Left renal cortex interstitium (tissue), 4 donors: ENCODE measurements around the gene SCN7A. TPM values are rescaled to one million over a fixed set of nuclear protein-coding genes. Genes with fewer than 3 reads are reported as not detected.
"Not testable (repeated sequence)": the region's sequence is repeated elsewhere in the genome, so short reads cannot be mapped to it uniquely, and the experiment has no call there.

Source experiments
- DNase-seq, 4 donors: peaks; one replicate each; pipeline ENCODE4 v3.0.0-alpha.2; 2013; ENCODE audit warnings: low read depth in 4 of 4, low spot score in 2 of 4, missing footprints in 1 of 4
- polyA plus RNA-seq, 4 donors: library from polyadenylated mRNA; unstranded; fragments of 120-200 nt; gene quantifications; one replicate each; pipeline ENCODE4 v1.2.1, GENCODE V29; 2013; ENCODE audit not compliant: insufficient read length in 4 of 4

SCN7A gene
- polyA plus RNA-seq, 4 donors, result 10.6 to 14.3 (median 11.8) TPM

DNA sequence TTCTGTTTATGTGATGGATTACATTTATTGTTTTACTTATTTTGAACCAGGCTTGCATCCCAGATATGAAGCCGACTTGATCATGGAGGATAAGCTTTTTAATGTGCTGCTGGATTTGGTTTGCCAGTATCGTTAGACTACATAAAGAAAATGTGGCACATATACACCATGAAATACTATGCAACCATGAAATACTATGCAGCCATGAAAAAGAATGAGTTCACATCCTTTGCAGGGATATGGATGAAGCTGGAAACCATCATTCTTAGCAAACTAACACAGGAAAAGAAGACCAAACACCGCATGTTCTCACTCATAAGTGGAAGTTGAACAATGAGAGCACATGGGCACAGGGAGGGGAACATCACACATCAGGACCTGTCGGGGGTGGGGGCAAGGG lies 38.2 kb downstream of the SCN7A start:
- not testable (repeated sequence) for DNase-seq

DNA sequence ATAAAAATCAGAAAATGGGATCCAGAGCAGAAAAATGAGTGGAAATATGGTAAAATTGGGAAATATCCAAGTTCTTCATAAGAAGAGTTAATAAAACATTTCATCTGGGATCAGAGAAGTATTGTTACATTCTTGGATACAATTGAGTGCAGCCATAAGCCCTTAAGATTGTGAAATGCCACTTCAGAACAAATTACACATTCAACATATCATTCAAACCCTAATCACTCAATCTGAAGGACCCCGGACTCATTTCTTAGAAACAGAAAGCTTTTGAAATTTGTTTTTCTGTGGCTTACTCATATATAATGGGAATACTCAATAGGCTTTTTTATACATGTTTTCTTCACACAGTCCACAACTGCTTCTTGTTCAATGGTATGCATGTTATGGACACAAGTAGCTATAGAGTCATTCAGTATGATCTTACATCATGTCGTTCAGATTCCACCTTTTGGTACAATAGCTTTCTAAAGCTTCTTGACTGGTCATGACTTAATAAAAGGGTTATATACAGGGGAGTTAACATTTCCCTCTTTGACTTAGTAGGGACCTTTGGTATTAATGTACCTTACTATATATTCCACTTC lies 39.9 kb downstream of the SCN7A start:
- DNase-seq, result no peak

DNA sequence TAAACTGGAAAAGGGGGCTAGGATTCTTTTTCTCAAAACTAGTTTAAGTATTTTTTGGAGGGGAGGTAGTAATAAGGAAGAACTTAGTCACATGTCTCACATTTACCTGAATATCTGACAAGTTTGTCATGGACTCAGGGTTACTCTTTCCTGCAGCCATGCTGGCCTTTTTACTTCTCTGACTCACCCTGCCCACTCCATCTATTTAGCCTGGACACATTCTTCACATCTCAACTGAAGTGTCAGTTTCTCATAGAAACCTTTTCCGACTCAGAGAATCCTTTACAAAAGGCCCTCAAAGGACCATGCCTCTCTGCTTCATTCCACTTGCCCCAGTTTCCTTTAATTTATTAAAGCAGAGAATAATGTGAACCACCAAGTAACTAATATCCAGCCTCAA lies 42.6 kb downstream of the SCN7A start:
- no peak for DNase-seq

DNA sequence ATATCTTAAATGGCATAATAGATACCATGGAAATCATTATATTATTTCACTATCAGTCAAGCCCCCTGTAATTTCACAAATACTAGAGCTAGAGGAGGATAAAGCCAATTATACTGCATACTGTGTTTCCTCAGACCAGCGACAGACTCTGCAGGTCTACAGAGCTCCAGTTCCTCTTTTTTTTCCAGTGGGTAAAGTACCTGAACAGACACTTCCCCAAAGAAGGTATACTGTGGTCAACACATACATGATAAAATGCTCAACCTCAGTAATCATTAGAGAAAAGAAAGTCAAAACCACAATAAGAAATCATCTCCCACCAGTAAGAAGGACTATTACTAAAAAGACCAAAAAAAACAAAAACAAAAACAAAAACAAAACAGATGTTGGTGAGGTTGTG lies 44.6 kb downstream of the SCN7A start:
- DNase-seq, result no peak

DNA sequence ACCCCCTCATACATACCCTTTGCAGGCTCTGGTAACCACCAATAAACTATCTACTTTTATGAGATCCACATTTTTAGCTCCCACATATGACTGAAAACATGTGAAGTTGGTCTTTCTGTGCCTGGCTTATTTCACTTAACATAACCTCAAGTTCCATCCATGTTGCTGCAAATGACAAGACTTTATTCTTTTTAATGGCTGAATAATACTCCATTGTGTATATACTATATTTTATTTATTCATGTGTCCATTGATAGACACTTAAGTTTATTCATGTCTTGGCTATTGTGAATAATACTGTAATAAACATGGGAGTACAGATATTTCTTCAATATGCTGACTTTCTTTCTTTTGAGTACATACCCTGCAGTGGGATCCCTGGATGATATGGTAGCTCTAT lies 45.9 kb downstream of the SCN7A start:
- no peak for DNase-seq

DNA sequence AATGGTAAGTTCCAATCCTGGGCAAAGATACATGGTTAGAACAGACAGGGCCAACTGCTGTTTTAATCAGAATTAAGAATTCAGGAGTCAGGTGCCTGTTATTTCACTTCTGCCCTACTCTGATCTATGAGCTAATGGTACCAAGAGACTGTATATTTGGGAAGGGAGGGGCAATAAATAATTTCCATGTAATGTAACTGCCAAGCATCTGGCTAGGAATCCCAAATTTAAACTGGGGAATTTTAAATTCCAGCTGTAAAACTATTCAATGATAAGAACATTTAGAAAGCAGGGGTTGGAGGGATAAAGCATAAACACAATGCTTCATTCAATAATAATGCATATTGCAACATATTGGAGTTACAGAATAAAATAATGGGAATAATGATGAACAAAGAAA lies 49.7 kb downstream of the SCN7A start:
- DNase-seq, result no peak

DNA sequence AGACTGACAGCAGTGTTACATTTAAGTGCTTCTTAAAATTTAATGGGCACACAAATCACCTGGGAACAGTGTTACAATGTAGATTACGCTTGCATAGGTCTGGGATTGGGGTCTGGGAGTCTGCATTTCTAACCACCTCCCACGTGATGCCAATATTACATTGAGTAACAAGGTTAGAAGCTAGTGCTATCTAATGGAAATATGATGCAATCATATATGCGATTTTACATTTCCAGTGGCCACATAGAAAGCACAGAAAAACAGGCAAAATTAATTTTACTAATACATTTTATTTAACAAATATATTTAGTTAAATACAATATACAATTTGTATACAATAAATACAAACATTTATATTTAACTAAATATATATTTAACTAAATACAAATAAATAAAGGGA lies 53.7 kb downstream of the SCN7A start:
- DNase-seq, result no peak

DNA sequence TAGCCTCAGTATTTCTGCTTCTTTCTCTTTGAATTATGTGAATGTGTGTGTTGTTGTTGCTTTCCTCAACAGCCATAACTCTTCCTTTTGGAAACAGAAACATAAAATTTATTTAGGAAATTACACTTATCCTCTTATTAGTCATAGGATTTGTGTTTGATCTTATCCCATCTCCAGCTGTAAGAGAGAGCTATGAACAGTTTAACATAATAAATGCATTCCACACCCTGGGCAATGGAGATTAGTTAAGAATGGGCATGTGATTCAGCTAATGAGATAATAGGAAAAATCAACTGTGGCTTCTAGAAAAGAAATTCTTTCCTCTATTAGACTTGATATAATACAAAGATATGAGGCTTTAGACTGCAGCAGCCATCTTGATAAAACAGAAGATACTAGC lies 55.0 kb downstream of the SCN7A start:
- DNase-seq, result no peak

DNA sequence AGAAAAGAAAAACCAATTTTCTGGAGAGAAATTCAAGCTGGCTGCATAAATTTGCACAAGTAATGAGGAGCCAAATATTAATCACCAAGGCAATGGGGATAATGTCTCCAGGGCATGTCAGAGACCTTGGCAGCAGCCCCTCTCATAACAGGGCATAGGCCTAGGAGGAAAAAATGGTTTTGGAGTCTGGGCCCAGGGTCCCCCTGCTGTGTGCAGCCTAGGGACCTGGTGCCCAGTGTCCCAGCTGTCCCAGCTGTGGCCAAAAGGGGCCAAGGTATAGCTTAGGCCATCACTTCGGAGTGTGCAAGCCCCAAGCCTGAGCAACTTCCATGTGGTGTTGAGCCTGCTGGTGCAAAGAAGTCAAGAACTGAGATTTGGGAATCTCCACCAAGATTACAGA lies 57.1 kb downstream of the SCN7A start:
- no peak for DNase-seq

DNA sequence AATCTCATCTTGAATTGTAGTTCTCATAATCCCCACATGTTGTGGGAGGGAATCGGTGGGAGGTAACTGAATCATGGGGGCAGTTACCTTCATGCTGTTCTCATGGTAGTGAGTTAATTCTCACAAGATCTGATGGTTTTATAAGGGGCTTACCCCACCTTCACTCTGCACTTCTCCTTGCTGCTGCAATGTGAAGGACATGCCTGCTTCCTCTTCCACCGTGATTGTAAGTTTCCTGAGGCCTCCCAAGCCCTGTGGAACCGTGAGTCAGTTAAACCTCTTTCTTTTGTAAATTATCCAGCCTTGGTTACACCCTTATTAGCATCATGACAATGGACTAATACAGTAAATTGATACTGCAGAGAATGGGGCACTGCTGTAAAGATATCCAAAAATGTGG lies 57.9 kb downstream of the SCN7A start:
- DNase-seq, result no peak

DNA sequence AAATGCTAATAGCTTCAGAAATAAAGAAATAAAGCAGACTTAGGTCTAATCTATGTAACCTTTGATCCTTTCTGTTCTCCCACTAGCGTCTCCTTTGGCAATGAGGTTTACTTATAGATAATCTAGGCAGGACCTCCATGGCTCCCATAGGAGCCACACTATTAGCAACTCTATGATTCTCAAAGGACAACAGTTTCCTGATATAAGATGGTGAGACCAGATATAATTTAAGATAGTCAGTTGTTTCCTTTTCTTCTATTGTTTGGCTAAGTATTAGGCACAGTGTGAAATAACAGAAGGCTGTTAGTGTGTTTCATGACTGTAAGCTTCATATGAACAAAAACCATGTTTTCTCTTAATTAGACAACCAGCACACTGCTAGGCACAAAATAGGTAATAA lies 59.6 kb downstream of the SCN7A start:
- DNase-seq, result no peak

DNA sequence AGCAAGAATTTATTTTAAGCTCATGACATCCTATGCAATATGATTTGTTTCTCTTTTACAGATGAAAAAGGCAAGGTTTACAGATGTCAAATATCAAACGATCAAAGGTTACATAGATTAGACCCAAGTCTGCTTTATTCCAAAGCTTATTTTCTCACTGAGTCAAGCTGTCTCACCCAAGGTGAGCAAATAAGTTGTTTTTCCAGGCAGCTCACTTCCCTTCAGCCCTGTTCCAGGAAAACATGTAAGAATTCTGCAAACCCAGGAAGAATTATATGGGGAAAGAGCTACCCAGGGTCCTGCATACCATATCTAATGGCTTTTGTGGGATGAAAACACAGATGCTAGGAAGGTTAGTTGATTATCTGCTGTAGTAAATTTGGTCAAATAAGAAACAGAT lies 60.6 kb downstream of the SCN7A start:
- no peak for DNase-seq

DNA sequence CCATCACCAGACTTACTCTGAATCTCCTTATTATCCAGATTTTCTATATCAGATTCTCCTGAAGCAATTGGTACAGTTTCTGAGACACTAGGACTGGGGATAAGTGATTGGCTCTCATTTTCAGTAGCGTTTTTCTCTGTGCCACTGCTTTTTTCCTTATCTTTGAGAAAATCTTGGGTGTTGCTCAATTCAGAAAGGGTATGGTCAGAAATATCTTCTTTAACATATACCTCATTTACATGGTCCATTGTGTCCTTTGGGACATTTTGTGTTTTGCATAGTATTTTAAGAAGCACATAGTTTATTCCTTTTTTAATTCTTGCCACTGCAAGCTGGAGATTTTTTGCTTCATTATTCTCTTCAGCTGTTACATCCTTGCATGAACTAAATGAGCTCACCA lies 61.7 kb downstream of the SCN7A start:
- no peak for DNase-seq

DNA sequence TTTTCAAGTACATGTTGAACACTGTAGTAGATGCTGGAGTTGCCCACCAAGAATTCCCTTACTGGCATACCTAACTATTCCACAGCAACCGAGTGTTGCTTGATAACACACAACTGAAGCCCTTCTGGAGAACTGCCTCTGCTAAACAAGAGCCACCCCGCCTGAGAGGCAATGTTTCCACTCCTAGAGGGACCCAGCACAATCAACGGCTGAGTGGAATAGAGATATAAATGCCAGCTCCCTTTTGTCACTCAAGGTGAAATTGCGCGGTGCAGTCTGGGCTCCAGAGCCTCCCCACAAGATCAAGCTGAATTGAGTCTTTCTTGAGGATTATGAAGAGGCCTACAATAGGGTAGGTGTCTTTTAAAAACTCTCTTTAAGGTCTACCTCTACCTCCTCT lies 69.2 kb downstream of the SCN7A start:
- no peak for DNase-seq

DNA sequence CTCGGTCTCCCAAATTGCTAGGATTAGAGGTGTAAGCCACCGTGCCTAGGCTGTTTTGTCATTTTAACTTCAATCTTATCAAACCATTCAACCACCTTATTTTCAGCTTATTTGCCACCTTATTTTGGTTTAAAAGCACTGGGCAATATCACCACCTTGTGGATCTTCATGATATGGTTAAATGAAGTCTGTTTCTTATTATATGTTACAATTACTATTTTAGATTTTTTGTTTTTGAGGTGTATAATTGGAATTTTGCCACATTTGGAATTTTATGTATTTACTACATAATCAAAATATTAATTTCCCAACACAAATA lies 74.5 kb downstream of the SCN7A start:
- no peak for DNase-seq

DNA sequence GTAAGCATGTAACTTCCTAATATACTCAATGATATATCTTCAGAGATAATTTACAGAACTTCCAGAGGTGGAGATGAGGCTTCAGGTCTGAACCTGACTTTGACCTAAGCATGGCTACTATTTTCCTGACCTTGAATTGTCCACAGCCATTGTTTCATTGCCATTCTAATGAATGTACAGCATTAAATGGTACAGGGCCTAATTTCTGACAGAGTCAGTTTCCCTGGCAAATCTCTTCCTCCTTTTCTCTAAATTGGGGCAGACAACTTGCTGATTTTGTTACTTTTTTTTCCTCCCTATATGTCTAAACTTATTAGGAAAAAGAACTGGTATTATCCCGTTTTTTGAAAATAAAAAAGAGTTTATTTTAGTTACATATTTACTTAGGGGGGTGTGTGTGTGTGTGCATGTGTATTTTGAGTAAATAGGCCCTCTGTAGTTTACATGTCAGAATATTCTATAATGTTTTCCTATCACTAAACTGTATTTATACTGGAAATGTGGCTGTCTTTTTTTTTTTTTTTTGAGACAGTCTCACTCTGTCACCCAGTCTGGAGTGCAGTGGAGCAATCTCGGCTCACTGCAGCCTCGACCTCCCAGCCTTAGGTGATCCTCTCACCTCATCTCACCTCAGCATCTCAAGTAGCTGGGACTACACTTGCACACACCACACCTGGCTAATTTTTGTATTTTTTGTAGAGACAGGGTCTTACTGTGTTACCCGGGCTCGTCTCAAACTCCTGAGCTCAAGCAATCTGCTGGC lies 75.0 kb downstream of the SCN7A start:
- DNase-seq, result no peak

DNA sequence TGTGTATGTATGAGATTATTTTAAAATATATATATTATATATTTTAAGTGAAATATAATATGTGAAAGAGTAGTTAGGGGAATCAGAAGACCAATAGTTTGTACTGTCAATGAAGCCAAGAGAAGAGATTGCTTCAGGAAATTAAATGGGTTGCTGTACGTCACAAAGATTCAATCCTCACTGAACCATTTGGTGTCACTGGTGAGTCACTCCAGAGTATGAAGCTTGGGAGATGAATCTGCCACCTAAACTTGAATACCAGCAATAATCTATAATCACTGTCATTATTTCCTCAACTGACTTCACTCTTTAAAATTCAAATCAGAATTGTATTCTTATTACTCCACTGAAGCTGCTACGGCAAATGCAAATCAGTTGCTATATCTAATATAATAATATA lies 76.4 kb downstream of the SCN7A start:
- no peak for DNase-seq

DNA sequence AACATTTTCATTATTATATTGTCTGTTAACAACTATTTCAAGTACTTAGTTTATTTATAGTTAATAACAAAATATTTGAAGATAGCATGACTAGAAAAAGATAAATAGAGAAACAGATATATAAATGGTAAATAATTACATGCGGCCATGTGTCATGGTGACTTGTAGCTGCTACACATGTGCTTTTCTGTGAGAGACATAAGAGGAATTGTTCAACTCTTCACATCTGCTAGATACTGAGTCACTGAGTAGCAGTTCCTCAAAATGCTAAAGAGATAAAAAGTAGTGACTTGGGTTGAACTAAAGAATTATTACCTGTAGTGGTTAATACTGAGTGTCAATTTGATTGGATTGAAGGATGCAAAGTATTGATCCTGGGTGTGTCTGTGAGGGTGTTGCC lies 80.8 kb downstream of the SCN7A start:
- no peak for DNase-seq

DNA sequence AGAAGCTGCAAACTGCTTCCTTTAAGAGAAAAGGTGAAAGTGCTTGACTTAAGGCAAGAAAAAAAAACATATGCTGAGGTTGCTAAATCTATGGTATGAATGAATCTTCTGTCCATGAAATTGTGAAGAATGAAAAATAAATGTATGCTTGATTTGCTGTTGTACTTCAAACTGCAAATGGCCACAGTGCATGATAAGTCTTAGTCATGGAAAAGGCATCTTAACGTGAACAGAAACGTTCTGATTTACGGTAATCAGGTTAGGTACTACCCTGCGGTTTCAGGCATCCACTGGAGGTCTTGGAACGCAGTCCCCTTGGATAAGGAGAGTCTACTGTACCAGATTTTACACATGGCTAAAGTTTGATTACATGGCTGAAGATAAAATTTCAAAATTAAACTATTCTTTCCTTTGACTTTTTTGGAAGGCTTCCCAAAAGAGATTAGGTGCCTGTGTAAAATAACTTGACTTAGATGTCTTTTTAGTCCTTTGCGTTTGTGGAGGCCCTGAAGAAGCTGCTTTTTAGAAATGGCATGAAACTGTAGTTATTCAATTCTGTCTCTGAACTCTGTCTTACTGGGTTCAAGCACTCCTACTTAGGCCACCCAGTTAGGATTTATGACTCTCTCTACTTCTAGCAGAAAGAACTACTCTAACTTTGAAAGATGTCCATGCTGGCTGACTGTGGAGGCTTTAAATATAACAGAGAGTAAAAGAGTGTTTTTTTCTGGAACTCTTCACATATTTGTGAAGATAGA lies 82.4 kb downstream of the SCN7A start:
- no peak for DNase-seq

DNA sequence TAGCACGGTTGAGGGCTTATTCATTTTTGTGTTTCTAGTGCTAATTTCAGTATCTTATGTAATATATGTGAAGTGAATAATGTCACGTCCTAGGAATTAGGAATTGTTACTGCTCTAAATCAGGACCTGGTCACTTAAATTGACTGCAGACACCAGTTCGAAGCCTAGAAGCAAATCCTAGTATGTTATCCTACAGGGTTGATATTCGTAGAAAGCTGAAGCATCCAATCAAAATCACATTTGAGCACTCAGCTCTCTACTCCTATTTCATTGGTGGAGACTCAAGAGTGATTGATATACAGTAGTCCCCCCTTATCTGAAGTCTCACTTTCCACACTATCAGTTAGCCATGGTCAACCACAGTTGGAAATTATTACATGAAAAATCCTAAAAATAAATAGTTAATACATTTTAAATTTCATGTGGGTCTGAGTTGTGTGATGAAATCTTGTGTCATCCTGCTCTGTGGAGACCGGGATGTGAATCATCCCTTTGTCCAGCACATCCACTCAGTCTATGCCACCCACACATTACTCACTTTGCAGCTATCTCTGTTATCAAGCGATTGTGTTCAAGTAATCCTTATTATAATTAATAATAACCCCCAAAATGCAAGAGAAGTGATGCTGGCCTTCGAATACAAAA lies 83.1 kb downstream of the SCN7A start:
- DNase-seq, result no peak

DNA sequence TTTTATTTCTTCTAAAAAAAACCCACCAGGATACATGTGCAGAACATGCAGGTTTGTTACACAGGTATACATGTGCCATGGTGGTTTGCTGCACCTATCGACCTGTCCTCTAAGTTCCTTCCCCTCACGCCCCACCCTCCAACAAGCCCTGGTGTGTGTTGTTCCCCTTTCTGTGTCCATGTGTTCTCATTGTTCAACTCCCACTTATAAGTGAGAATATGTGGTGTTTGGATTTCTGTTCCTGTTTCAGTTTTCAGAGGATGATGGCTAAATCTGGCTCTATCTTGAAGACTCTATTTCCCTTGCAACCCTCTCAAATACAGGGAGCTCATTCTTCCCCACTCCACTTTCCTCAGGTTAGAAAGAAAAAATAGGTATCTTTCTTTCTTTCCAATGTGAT lies 86.3 kb downstream of the SCN7A start:
- not testable (repeated sequence) for DNase-seq

DNA sequence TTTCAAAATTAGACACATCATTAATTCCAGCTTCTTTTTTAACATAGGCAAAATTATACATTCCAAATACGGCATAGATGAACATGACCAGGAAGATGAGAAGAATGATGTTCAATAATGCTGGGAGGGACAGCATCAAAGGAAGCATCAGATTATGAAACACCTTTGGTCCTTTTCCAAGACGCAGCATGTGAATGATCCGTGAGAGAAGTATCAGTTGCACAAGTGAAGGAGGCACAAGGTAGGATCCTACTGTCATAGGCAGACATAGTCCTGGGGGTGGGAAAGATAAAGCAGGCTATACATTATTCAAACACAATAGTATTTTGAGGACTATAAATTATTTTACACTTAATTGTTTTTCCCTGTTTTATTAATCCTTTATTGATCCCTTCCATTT lies 87.7 kb downstream of the SCN7A start:
- no peak for DNase-seq
